ENCODE measurements around the gene DCLK2.

DCLK2 gene

GRCh38 chr4:150299816-150300215 is 221.6 kb downstream of the DCLK2 start:
- no peak overlapping the region for H3K4me3 ChIP-seq (ENCODE audit: low read depth, low read length)
- ChIA-PET POLR2A (no interaction called here), CTCF (interaction anchor here (0.6 to 2.9 kb wide), 2 partner anchors 149 to 568 kb away, joined by 6 to 20 read pairs; no protein-coding TSS in a partner anchor)
- no peaks in the 10 kb centered on the region for H3K9me3 ChIP-seq (ENCODE audit: control insufficient read depth, insufficient read depth, low read depth, low read length)
- H3K4me1 ChIP-seq (ENCODE audit: control insufficient read depth, insufficient read depth, low read length), result no peaks in the 10 kb centered on the region
- no peak for TF ChIP-seq ZNF777 (tag by site-specific recombination; IDR thresholded peaks at IDR 0.05; ENCODE audit: borderline replicate concordance)
- no peak for TF ChIP-seq ZNF174 (tag by site-specific recombination; IDR thresholded peaks at IDR 0.05)
- no peak for TF ChIP-seq ZBTB20 (tag by site-specific recombination; IDR thresholded peaks at IDR 0.05)
- no peak for TF ChIP-seq PRDM1 (tag by site-specific recombination; IDR thresholded peaks at IDR 0.05)
- TF ChIP-seq YY2 (tag by site-specific recombination; IDR thresholded peaks at IDR 0.05), result no peak
- TF ChIP-seq ZNF146 (tag by site-specific recombination; IDR thresholded peaks at IDR 0.05), result no peak
- no peak for TF ChIP-seq ZNF600 (tag by site-specific recombination; IDR thresholded peaks at IDR 0.05)
- TF ChIP-seq ZBTB10 (tag by site-specific recombination; IDR thresholded peaks at IDR 0.05), result no peak
- TF ChIP-seq TRIM28 (IDR thresholded peaks at IDR 0.05; ENCODE audit: borderline replicate concordance, low read length), result no peak
- TF ChIP-seq ZNF311 (tag by site-specific recombination; IDR thresholded peaks at IDR 0.05; ENCODE audit: borderline replicate concordance), result no peak
- H3K27ac ChIP-seq (ENCODE audit: extremely low read depth, low read depth, low read length), result no peak overlapping the region
- no peaks in the 10 kb centered on the region for H3K36me3 ChIP-seq (ENCODE audit: control insufficient read depth in 2 of 2, insufficient read depth in 1 of 2, low read length in 2 of 2)

- Histone ChIP-seq H3K4me3 (ENCODE audit: low read depth, low read length) (no peak overlapping the region), H3K27ac (ENCODE audit: extremely low read depth, low read depth, low read length) (no peak overlapping the region), H3K4me1 (ENCODE audit: control insufficient read depth, insufficient read depth, low read length) (no peaks in the 10 kb centered on the region), H3K9me3 (ENCODE audit: control insufficient read depth, insufficient read depth, low read depth, low read length) (no peaks in the 10 kb centered on the region), H3K36me3 (ENCODE audit: control insufficient read depth in 2 of 2, insufficient read depth in 1 of 2, low read length in 2 of 2) (no peaks in the 10 kb centered on the region)
- no peak for TF ChIP-seq ZNF571 (tag by site-specific recombination; IDR thresholded peaks at IDR 0.05)
- TF ChIP-seq ZFHX2 (tag by site-specific recombination; conservative IDR thresholded peaks at IDR 0.05), result no peak
- 0 out of 2 replicates have a peak, but pooled peaks have one; percentile 36 for TF ChIP-seq PRDM1 (tag by site-specific recombination; IDR thresholded peaks at IDR 0.05)
- CTCF ChIA-PET, result interaction anchor here (2.5 kb wide), 1 partner anchor 565 kb away, joined by 13 read pairs; no protein-coding TSS in a partner anchor
- POLR2A ChIA-PET, result no interaction called here
Measured at GRCh38 chr4:150302553-150302952, 224.3 kb downstream of the DCLK2 start.

GRCh38 chr4:150305995-150306394 is 227.8 kb downstream of the DCLK2 start:
- CTCF ChIA-PET, result no interaction called here
- TF ChIP-seq ZSCAN5A (tag by site-specific recombination; IDR thresholded peaks at IDR 0.05) (no peak), TRIM28 (IDR thresholded peaks at IDR 0.05; ENCODE audit: borderline replicate concordance, low read length) (no peak), SETDB1 (IDR thresholded peaks at IDR 0.05; ENCODE audit: insufficient read length, low read length) (no peak), HOXC10 (CRISPR knock-in tag; IDR thresholded peaks at IDR 0.05) (no peak), ZNF571 (tag by site-specific recombination; IDR thresholded peaks at IDR 0.05) (no peak), ZNF501 (tag by site-specific recombination; IDR thresholded peaks at IDR 0.05) (no peak), ZNF555 (tag by site-specific recombination; conservative IDR thresholded peaks at IDR 0.05) (no peak), ZNF692 (tag by site-specific recombination; IDR thresholded peaks at IDR 0.05) (no peak), ZNF133 (tag by site-specific recombination; IDR thresholded peaks at IDR 0.05) (no peak), ZNF549 (tag by site-specific recombination; IDR thresholded peaks at IDR 0.05) (no peak), ZNF211 (tag by site-specific recombination; IDR thresholded peaks at IDR 0.05; ENCODE audit: low read depth) (no peak), HOXA7 (CRISPR knock-in tag; IDR thresholded peaks at IDR 0.05; ENCODE audit: borderline replicate concordance) (no peak), ZNF560 (tag by site-specific recombination; IDR thresholded peaks at IDR 0.05; ENCODE audit: borderline replicate concordance) (no peak), ATF2 (tag by site-specific recombination; IDR thresholded peaks at IDR 0.05; ENCODE audit: low read depth) (no peak), YY2 (tag by site-specific recombination; IDR thresholded peaks at IDR 0.05) (no peak), ZNF223 (tag by site-specific recombination; IDR thresholded peaks at IDR 0.05) (no peak)
- no peaks in the 10 kb centered on the region for H3K4me1 ChIP-seq (ENCODE audit: control insufficient read depth, insufficient read depth, low read length)
- POLR2A ChIA-PET, result no interaction called here
- H3K27ac ChIP-seq (ENCODE audit: extremely low read depth, low read depth, low read length), result no peak overlapping the region
- H3K9me3 ChIP-seq (ENCODE audit: control insufficient read depth, insufficient read depth, low read depth, low read length), result no peaks in the 10 kb centered on the region
- H3K4me3 ChIP-seq (ENCODE audit: low read depth, low read length), result no peak overlapping the region
- H3K36me3 ChIP-seq (ENCODE audit: control insufficient read depth in 2 of 2, insufficient read depth in 1 of 2, low read length in 2 of 2), result no peaks in the 10 kb centered on the region
